Stimulated activated CD8-positive, alpha-beta memory T cell treated with anti-CD3 and anti-CD28 coated beads, Interleukin-12 subunit alpha, Interleukin-12 subunit beta, amount 100 ng/mL, for 24 hours (primary cell): Measurements from ENCODE around the gene IRF2BP2.

Experiments used
- DNase-seq: peaks from one replicate; pipeline ENCODE4 v3.0.0-alpha.2; 2020; ENCODE audit errors: extremely low read depth

IRF2BP2 gene

DNA sequence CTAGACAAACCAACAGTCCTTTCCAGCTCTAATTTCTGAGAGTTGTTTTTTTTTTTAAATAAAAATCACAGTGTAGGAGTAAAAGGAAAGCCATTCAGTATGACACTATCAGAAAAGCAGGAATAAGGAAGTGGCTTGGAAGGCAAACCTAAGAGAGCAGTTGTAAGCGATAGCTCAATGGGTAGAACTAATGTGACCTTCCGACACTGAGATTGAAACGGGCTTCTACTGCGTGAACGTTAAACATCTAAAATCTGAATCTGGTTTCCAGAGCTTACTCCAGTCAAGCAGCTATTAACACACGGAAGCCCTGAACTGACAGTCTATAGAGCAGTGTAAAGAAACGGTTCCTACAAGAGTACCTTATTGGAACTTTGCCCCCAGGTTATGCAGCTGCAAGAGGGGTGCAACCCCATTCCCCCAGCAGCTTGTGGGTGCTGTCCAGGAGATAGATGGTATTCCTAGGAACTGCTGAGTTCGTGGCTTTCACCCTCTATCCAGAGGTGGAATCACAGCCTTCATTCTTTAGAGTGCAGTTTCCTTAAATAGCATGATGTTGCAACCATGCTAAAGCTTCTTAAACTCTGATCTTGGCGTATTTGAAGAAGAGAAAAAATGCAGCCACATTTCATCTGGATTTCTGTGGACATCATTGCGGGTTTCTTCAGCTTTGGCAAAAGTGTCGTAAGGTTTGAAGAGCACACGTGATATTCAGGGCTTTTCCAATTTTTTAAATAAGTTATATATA, 3.3 kb upstream of the IRF2BP2 start:
- DNase-seq = no peak

GRCh38 chr1:234612352-234613127, 2.6 kb upstream of the IRF2BP2 start:
- DNase-seq = no peak

- DNase-seq = no peak
These were observed 1.9 kb upstream of the IRF2BP2 start for GRCh38 chr1:234611847-234612351.

GRCh38 chr1:234611225-234611846, 1.4 kb upstream of the IRF2BP2 start:
- no peak for DNase-seq

- no peak for DNase-seq
These were observed 767 bp upstream of the IRF2BP2 start for GRCh38 chr1:234610666-234611224.

DNA sequence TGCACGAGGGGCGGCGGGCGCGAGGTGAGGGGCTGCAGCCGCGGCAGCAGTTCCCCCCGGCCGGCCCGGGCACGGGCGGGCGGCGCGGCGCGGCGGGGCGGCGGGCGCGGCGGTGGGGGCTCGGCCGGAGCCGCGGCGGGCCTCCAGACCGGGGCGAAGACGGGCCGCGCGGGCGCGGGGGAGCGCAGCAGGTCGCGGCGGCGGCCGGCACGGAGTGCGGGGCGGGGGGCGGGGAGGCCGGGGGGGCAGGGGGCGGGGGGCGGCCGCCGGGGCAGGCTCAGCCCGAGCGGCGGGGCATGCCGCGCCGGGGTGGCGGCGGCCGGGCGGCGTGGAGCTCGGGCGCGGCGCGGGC, 311 bp downstream of the IRF2BP2 start:
- no peak for DNase-seq

- DNase-seq = no peak
These were observed 877 bp downstream of the IRF2BP2 start for GRCh38 chr1:234608911-234609690.

DNA sequence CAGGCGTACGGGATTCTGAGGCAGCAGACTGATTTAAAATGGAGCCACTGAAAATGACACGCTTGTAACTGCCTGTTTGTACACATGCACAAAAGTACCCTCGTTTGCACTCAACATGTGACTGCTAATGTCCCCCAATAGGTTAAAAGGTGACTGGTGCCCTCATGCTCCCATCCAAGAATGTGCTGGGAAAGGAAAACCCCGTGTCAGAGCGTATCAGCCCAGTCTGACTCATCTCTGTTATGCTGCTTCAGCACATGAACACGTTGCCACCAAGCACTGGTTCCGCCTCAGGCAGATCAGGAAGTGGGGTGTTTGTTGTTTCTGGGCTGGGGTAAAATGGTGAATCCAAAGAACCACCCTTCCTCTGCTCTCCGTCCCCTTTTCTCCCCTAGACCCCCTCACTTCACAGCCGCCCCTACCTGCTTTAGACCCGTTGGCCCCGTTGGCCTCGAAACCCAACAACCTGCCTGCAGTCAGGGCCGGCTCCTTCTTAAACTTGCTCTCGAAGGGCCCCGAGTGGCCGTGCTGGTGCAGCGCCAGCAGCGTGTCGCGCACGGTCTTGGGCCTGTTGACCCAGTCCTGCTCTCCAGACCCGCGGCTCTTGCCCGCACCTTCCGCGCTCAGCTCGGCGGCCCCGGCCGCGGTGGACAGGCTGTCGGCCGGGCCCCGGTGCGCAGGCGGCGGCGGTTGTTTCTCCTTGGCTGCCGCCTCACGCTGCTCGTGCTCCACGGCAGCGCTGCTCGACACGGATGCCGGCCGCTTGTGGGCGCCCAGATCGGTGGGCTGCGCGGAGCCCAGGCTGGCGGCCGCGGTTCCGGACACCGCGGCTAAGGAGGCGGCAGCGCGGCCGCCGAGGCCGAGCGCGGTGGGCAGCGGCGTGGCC, 1.7 kb downstream of the IRF2BP2 start:
- DNase-seq = no peak

DNA sequence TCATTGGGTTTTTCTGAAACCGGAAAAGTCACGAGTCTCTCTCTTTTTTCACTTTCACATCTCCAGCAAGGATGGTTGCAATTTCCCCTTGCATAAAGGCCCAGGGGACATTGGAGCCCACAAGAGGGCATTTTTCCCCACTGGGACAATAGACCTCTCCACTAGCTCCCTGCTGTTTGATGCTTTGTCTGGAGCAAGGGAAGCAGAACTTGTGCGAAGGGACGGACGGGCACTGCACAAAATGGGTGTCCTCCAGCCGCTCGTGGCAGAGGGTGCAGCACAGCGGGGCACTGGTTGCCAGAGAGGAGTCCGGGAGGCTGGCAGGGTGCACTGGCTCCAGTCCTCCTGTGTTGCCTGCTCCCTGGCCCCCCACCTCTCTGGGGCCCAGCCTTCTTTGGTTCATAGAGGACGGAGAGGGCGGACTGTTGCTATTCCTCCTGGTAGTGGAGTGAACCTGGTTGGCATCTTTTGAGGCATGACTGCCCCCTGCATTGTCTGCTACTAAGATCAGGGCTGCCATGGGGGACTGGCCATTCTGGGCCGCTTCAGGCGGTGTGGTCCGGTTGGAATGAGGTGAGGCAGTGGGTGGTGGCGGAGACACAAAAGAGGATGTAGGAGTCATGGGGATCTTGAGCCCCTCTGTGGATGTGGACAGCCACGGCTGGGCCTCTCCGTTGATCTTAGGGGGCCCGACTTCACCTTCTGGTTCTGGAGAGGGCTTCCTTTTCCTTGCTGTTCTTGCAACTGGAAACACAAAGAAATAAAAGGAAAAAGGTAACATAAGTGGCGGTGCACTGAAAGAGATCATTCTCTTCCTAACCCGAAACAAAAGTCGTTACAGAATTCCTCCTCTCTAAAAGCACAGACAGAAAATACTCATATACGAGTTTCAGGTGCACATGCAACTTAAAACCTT, 2.6 kb downstream of the IRF2BP2 start:
- DNase-seq = no peak

DNA sequence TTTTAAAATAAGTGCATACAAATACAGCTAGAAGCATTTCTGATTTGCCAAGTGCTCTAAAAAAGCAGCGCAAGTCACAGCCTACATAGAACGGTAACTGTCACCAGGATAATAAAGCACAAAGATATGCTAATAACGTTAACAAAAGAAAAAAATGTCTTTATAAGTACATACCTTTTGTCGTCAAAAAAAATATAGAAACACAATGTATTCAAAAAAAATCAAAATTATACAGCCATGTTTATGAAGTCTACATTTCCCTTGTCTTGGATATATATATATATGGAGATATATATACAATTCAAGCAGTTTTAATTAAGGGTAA, 3.2 kb downstream of the IRF2BP2 start:
- no peak for DNase-seq

DNA sequence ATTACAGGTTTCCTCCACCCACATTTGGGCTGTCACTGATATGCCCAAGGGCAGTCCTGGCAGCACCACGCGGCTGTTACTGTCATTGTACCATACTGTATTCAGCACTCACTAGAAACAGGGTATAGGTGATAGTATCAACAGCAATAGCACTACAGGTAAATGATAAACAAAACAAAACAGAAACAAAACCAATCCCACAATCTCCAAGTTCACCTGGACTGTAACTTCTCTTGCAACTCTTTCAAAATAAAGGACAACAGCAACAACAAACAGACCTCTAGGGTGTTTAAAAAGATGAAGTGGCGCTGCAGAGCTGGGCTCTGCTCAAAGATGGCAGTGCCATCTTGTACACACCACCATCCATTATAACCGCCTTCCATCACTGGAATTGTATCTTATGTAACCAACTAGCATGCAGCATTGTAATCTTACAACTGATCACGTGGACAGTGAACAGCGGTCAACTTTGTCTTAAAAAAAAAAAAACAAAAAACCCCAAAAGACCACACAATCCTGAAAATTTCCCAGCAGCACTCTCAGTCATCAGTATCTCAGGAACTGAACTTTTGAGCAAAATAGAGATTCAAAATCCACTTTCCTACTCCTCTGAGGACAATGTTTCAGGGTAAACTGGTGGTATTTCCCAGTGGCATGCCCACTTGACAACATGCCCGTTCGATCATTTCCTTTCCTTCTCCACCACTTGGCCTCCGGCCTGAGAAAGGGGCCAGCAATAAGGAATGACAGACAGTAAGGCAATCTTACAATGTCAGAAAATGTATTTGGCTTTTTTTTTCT, 3.8 kb downstream of the IRF2BP2 start:
- DNase-seq = no peak

GRCh38 chr1:234605399-234605982, 4.5 kb downstream of the IRF2BP2 start:
- DNase-seq = no peak

DNA sequence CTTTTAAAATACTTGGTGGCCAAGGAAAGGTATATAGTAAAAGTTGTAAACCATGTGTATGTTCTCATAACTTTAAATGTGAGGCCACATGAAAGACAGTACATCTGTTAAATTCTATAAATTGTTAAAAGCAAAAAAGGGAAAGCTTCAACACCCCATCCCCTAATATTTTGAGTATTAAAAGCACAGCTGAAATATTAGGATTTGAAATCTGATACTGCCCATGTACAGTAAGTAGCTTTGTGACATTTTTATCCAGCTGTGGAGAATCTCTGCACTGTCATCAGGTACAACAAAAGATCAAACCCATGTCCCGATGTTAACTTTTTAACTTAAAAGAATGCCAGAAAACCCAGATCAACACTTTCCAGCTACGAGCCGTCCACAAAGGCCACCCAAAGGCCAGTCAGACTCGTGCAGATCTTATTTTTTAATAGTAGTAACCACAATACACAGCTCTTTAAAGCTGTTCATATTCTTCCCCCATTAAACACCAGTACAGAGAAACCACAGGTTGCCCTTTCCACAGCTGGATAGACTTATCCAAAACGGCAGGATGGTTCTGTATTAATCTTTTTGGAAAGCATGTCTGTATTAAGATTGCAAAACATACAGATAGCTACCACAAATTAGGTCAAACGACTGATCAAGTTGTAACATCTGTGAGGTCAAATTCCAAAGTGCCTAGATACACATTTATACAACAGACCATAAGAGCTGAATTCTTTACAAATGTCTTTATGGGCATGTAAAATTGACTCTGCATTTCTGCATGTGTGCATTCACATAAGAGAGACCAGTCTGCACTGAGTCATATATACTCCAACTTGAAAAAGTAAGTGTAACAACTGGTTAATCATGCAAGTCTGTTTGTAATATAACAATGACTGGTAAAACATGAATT, 5.2 kb downstream of the IRF2BP2 start:
- DNase-seq = no peak

- no peak for DNase-seq
These were observed 6.5 kb downstream of the IRF2BP2 start for GRCh38 chr1:234603221-234604204.

GRCh38 chr1:234602334-234603220, 7.4 kb downstream of the IRF2BP2 start:
- DNase-seq = no peak
